Spinal cord (tissue), 10 donors: Measurements from ENCODE around the gene NPDC1. TPM values are rescaled to one million over a fixed set of nuclear protein-coding genes. Genes with fewer than 3 reads are reported as not detected.
A peak's percentile ranks its signal among the peaks of the same experiment; 100 is the strongest.

ENCODE experiments used
- DNase-seq, 6 donors: peaks; one replicate each; pipeline versions ENCODE4 v3.0.0 to v3.0.0-alpha.2; 2013 to 2015; ENCODE audit warnings: low spot score in 6 of 6, low read depth in 4 of 6
- H3K27ac ChIP-seq: one replicate; pipeline ENCODE4 v1.5.1; 2013; ENCODE audit warnings: low read depth, low read length, control low read depth
- H3K27me3 ChIP-seq: one replicate; pipeline ENCODE4 v1.6.1; 2013; ENCODE audit warnings: low read length; ENCODE audit not compliant: control insufficient read depth, insufficient read depth
- H3K36me3 ChIP-seq: one replicate; pipeline ENCODE4 v1.6.1; 2013; ENCODE audit warnings: low read length; ENCODE audit not compliant: control insufficient read depth, insufficient read depth
- H3K4me1 ChIP-seq: one replicate; pipeline ENCODE4 v1.6.1; 2013; ENCODE audit warnings: low read length; ENCODE audit not compliant: control insufficient read depth, insufficient read depth
- H3K4me3 ChIP-seq: one replicate; pipeline ENCODE4 v1.5.1; 2013; ENCODE audit warnings: low read depth, low read length, control low read depth
- H3K9me3 ChIP-seq: one replicate; pipeline ENCODE4 v1.6.1; 2013; ENCODE audit warnings: low read length; ENCODE audit not compliant: control insufficient read depth, insufficient read depth
- WGBS: methylation state at CpG from one replicate; pipeline ENCODE4 v1.1.5; 2013; ENCODE audit warnings: missing lambda C conversion rate; ENCODE audit not compliant: insufficient coverage; 5-methylcytosine and 5-hydroxymethylcytosine counted together
- polyA plus RNA-seq, 2 donors: library from polyadenylated mRNA; unstranded; fragments of 120-200 nt; gene quantifications; one replicate each; pipeline ENCODE4 v1.2.1, GENCODE V29; 2013; ENCODE audit not compliant: insufficient read length in 2 of 2
- total RNA-seq, 2 donors: library from RNA; depleted of rRNA in 1 of 2; stranded (reverse); fragments of 120-200 nt in 1 of 2; fragments of >200 nt in 1 of 2; gene quantifications; one replicate each; pipeline versions ENCODE4 v1.2.3 to v1.2.4, GENCODE V29; 2013 to 2014
- donor health status: healthy.

Gene NPDC1
- total and polyA plus RNA-seq, 4 donors = 26.7 to 276 (median 164) TPM

DNA sequence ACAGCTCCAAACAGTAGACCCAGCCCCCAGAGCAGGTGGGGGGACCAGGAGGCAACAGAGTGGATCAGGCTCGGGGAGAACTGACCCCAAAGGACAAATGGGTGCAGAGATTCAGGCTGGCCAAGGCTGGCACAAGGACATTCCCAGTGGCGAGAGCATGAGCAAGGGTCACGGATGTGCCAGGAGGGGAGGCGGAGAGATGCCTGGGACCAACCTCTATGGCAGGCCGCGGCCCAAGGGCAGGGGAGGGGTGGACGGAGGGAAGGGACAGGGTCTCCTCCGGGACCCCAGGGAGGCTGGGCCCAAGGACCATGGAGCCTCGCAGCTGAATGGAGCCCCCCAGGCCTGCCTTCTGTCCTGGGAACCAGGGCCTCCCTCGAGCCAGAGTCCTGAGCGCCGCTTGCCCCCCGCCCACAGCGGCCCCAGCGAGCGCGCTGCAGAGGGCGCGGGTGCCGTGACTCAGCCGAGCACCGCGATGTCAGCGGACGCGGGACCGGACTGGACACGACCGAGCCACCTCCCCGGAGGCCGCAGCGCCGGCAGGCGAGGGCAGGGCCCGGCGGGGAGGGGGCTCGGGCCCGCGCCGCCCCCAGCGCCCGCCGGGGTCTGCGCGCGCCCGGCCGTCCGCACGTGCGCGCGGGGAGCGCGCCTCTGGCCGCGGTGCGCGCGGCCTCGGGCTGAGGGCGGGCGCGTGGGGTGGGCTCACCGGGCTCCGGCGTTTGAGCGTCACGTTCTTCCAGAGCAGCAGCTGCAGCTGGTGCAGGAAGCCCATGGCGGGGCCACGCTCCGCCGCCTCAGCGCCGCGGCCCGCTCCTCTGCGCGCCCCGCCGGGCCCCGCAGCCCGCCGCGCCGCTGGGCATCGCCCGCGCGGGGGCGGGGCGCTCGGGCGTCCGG is 18.4 kb downstream of the NPDC1 start, which contains the start of gene ABCA2:
Gene ABCA2, minus strand, starts transcription at position 869 of the 894 bp plus-strand sequence. Its CDS starts 97 bp downstream, at position 772.
- no peak for DNase-seq
- Histone ChIP-seq H3K27me3 (no peaks in the 10 kb centered on the region), H3K36me3 (peaks cover 39% of the 10 kb centered on the region), H3K27ac (peak within 1 kb of the TSS; percentile 94), H3K4me1 (peaks cover 63% of the 10 kb centered on the region), H3K4me3 (peak within 1 kb of the TSS; percentile 65), H3K9me3 (no peaks in the 10 kb centered on the region)
- WGBS = 2% methylated on average over 95 of the region's 95 CpGs

DNA sequence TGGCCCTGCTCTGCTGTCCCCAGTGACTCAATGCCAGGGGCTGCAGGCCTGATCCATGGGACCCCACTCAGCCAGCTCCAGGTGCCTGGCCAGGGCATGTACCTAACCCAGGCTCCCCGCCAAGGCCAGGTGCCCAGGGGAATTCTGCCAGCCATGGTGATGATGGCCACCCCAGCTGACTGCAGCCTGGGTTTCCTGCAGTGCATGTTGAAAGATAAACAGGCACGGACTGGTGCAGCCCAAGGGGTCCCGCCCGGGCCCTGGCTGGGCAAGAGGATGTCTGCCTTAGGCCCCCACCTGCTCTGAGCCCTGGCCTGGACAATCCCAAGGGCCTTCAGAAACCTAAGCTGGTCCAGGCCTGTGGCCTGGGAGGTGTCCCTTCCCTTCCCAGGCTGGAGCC is 19.1 kb downstream of the NPDC1 start:
- H3K9me3 ChIP-seq = no peaks in the 10 kb centered on the region
- peaks cover 47% of the 10 kb centered on the region for H3K36me3 ChIP-seq
- no peak for DNase-seq
- peak overlapping the region; percentile 65 for H3K4me3 ChIP-seq
- peak overlapping the region; percentile 94 for H3K27ac ChIP-seq
- peaks cover 67% of the 10 kb centered on the region for H3K4me1 ChIP-seq
- 79% methylated on average over 4 of the region's 4 CpGs for WGBS
- H3K27me3 ChIP-seq = no peaks in the 10 kb centered on the region

DNA sequence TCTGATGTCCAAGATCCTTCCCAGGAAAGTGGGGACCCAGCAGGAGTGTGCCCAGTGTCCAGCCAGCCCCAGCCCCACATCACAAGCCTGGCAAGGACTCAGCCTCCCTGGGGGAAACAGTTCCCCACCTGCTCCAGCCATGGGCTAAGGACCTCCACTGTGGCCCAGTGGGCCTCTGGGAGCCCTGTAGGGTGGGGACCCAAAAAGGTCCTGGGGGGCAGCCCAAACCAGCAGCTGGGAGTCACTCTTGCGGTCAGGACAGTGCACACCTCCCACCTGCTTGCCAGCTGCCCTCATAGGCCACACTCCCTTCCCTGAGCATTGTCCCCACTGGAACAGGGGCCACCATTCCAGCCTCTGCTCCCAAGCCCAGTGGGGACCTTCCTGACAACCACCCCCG is 19.6 kb downstream of the NPDC1 start:
- H3K9me3 ChIP-seq = no peaks in the 10 kb centered on the region
- H3K4me1 ChIP-seq = peaks cover 67% of the 10 kb centered on the region
- WGBS = 69% methylated on average over 2 of the region's 2 CpGs
- peak overlapping the region; percentile 94 for H3K27ac ChIP-seq
- H3K36me3 ChIP-seq = peaks cover 51% of the 10 kb centered on the region
- H3K4me3 ChIP-seq = peak overlapping the region; percentile 65
- H3K27me3 ChIP-seq = no peaks in the 10 kb centered on the region
- DNase-seq = no peak

DNA sequence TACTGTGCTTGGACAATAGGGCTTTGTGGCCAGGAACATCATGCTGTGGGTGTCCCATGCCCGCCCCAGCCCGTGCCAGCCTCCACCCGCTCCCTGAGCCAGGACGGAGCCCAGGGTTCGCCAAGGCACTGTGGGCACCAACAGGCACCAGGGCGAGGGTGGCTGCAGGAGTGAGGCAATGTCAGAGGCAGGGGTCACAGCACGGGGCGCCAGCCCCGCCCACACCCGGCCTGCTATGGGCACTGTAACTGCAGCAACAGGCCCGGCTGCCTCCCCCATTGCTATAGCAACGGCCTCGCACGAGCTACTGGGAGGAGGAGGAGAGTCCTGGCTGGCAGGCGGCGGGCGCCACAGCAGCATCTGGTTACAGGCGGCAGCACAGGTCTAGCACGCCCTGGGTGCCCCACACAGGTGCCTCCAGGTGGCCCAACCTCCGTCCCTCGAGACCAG is 20.4 kb downstream of the NPDC1 start:
- no peaks in the 10 kb centered on the region for H3K9me3 ChIP-seq
- 22% methylated on average over 21 of the region's 21 CpGs for WGBS
- H3K4me3 ChIP-seq = peak overlapping the region; percentile 21
- peaks cover 67% of the 10 kb centered on the region for H3K4me1 ChIP-seq
- no peaks in the 10 kb centered on the region for H3K27me3 ChIP-seq
- peak overlapping the region; percentile 94 for H3K27ac ChIP-seq
- peak in 3 of 6 donors; percentile 46 to 88 (median 85) for DNase-seq
- peaks cover 57% of the 10 kb centered on the region for H3K36me3 ChIP-seq

DNA sequence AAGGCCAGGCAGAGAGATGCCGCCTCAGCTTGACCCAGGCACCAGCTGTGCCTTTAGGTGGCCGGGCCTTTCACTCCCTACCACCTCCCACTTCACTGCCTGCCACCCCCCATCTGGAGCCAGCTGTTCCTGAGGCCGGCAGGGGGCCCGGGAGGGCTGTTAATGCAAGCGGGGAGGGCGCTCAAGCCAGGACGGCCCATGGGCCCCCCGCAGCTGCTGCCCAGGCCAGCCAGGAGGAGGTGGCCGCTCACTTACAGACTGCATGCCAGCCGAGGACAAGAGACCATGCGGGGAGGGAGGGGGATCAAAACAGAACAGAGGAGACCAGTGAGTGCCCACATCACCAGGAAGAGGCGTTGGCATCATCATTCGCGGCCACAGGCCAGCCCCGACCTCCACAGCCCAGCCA is 22.4 kb downstream of the NPDC1 start:
- Histone ChIP-seq H3K27ac (peak overlapping the region; percentile 94), H3K4me3 (no peak overlapping the region), H3K36me3 (peaks cover 77% of the 10 kb centered on the region), H3K27me3 (no peaks in the 10 kb centered on the region), H3K4me1 (peaks cover 53% of the 10 kb centered on the region), H3K9me3 (no peaks in the 10 kb centered on the region)
- DNase-seq = no peak
- 66% methylated on average over 14 of the region's 15 CpGs for WGBS

DNA sequence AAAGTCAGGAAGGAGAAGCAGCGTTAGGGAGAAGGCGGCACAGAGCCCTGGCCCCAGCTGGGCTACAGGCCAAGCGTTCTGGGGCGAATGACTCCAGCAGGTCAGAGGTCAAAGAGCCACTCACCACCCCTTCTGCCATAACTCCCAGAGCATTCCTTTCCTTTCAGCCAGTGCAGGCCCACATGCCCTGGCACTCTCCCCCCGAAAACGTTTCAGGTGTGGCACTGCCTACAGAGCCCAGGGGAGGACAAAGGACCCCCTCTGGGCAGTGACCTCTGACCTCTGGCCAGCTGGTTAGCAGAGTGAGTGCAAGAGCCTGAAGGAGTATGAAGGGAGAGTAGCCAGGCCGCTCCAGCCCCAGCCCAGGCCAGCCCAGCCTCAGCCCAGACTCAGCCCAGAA is 22.8 kb downstream of the NPDC1 start:
- WGBS = 69% methylated on average over 7 of the region's 7 CpGs
- Histone ChIP-seq H3K4me3 (no peak overlapping the region), H3K4me1 (peaks cover 50% of the 10 kb centered on the region), H3K27me3 (no peaks in the 10 kb centered on the region), H3K27ac (peak overlapping the region; percentile 94), H3K9me3 (no peaks in the 10 kb centered on the region), H3K36me3 (peaks cover 79% of the 10 kb centered on the region)
- no peak for DNase-seq

DNA sequence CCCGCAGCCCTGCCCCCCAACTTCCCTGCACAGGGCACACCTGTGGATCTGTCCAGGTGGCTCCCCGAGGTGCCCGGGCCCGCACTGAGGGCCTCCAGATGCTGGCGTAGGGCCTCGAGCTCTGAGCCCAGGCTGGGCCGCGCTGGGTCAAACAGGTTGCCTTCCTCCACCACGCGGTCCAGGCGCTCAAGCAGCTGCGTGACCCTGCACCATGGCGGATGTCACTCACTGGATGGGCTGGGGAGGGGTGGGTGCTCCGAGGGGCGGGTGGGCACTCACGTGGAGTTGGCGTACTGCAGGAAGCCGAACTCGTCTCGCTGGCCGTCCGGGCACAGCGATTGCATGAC is 23.3 kb downstream of the NPDC1 start:
- no peaks in the 10 kb centered on the region for H3K27me3 ChIP-seq
- no peak overlapping the region for H3K4me3 ChIP-seq
- no peak for DNase-seq
- no peak overlapping the region for H3K27ac ChIP-seq
- H3K4me1 ChIP-seq = peaks cover 50% of the 10 kb centered on the region
- no peaks in the 10 kb centered on the region for H3K9me3 ChIP-seq
- peaks cover 85% of the 10 kb centered on the region for H3K36me3 ChIP-seq
- 91% methylated on average over 21 of the region's 23 CpGs for whole genome bisulfite sequencing

DNA sequence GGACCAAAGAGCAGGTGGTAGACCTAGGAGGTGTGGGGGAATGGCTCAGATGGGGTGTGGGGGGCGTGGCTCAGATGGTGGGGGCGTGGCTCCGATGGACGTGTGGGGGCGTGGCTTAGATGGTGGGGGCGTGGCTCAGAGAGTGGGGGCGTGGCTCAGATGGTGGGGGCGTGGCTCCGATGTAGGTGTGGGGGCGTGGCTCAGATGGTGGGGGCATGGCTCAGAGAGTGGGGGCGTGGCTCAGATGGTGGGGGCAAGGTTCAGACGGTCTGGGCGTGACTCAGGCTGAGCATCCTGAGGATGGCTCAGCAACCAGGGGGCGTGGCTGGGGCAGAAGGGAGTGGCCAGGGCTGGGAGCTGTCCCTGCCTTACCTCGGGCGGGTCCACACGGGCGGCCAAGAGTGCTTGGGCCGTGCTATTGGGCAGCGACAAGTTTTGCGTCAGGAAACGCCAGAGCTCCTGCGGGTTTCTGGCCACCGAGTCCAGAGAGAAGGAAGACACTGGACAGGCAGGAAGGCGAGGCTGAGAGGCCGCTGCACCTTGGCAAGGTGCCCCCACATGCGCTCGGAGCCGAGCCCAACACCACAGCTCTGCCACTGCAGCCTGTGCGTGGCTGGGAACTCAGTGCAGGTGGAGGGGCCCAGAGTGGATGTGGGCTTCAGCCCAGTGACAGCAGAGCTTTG is 23.9 kb downstream of the NPDC1 start:
- peaks cover 90% of the 10 kb centered on the region for H3K36me3 ChIP-seq
- no peak for DNase-seq
- peaks cover 45% of the 10 kb centered on the region for H3K4me1 ChIP-seq
- H3K9me3 ChIP-seq = no peaks in the 10 kb centered on the region
- H3K27me3 ChIP-seq = no peaks in the 10 kb centered on the region
- WGBS = 63% methylated on average over 28 of the region's 30 CpGs
- no peak overlapping the region for H3K27ac ChIP-seq
- H3K4me3 ChIP-seq = no peak overlapping the region

DNA sequence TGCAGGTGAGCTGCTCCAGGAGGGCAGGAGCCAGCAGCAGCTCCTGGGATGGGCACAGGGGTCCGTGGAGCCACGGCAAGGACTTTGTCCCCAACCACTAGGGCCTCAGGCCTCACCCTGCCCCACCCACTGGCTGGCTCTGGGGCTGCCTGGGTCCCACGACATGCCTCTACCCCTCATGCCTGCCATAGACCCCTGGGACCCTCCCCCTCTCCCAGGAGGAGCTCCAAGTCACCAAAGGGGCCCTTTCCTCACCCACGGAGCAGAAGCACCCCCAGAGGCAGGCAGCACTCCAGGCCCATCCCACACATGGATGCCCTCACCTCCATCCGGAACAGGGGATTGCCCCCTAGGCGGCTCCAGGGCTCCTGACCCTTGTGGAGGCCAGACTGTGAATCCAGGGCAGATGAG is 24.4 kb downstream of the NPDC1 start:
- peaks cover 92% of the 10 kb centered on the region for H3K36me3 ChIP-seq
- 82% methylated on average over 4 of the region's 6 CpGs for WGBS
- H3K9me3 ChIP-seq = no peaks in the 10 kb centered on the region

More for the DNA sequence above, 24.4 kb downstream of the NPDC1 start:
- Histone ChIP-seq H3K27me3 (no peaks in the 10 kb centered on the region), H3K4me3 (no peak overlapping the region), H3K4me1 (peaks cover 39% of the 10 kb centered on the region), H3K27ac (no peak overlapping the region)
- DNase-seq = no peak
